GM18519 (cell line): ENCODE data around the gene CA11.

Experiments used
- ATAC-seq: cut with Tn5 transposase; IDR thresholded peaks from one replicate; pipeline ENCODE4 v1.9.1; 2021; ENCODE audit warnings: mild to moderate bottlenecking, moderate library complexity; ENCODE audit not compliant: unreplicated experiment, low FRiP score

The CA11 gene

DNA sequence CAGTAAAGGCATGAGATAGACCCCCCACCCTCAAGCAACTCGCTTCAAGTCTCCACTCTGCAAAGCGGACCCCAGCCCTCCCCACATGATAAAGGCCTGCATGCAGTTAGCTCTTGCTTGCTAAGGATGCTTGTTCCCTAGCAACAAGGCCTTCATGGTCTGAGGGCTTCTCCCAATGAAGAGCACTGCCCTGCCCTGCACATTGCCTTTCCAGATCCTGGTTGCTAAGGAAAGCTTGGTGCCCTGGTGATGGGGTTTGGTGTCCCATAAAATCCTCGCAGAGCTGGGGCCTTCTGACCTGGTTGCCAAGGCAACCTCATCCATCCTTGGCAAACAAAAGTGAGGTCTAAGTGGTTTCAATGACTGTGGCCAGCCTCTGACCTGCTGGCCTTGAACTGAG, 14.8 kb downstream of the CA11 start:
- ATAC-seq = no peak

- ATAC-seq = no peak
Measured at GRCh38 chr19:48630296-48631063, 15.5 kb downstream of the CA11 start.

DNA sequence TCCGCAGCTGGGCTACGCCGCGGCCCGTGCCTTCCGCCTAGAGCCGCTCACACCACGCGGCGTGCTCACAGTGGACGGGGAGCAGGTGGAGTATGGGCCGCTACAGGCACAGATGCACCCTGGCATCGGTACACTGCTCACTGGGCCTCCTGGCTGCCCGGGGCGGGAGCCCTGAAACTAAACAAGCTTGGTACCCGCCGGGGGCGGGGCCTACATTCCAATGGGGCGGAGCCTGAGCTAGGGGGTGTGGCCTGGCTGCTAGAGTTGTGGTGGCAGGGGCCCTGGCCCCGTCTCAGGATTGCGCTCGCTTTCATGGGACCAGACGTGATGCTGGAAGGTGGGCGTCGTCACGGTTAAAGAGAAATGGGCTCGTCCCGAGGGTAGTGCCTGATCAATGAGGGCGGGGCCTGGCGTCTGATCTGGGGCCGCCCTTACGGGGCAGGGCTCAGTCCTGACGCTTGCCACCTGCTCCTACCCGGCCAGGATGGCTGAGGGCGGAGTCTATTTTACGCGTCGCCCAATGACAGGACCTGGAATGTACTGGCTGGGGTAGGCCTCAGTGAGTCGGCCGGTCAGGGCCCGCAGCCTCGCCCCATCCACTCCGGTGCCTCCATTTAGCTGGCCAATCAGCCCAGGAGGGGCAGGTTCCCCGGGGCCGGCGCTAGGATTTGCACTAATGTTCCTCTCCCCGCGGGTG, 16.2 kb downstream of the CA11 start:
- ATAC-seq = no peak

GRCh38 chr19:48629297-48629598, 16.7 kb downstream of the CA11 start:
- ATAC-seq = no peak

DNA sequence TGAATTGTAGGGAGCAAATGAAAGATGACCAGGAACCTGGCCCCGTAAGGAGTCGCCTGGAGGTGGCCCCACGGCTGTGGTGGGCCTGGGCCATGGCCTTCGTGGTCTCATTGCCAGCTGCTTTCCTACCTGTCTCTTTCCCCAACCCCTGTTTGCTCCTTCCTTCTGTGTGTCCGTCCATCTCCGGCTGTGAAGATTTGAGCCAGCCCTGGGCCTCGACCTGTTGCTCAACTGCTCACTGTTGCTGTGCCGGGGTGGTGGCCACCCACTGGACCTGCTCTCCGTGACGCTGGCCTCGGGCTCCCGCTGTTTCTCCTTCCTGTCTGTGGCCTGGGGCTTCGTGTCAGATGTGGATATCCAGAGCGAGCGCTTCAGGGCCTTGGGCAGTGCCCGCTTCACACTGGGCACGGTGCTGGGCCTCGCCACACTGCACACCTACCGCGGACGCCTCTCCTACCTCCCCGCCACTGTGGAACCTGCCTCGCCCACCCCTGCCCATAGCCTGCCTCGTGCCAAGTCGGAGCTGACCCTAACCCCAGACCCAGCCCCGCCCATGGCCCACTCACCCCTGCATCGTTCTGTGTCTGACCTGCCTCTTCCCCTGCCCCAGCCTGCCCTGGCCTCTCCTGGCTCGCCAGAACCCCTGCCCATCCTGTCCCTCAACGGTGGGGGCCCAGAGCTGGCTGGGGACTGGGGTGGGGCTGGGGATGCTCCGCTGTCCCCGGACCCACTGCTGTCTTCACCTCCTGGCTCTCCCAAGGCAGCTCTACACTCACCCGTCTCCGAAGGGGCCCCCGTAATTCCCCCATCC, 17.3 kb downstream of the CA11 start:
- ATAC-seq = no peak

GRCh38 chr19:48627865-48628314, 18.1 kb downstream of the CA11 start:
- no peak for ATAC-seq

DNA sequence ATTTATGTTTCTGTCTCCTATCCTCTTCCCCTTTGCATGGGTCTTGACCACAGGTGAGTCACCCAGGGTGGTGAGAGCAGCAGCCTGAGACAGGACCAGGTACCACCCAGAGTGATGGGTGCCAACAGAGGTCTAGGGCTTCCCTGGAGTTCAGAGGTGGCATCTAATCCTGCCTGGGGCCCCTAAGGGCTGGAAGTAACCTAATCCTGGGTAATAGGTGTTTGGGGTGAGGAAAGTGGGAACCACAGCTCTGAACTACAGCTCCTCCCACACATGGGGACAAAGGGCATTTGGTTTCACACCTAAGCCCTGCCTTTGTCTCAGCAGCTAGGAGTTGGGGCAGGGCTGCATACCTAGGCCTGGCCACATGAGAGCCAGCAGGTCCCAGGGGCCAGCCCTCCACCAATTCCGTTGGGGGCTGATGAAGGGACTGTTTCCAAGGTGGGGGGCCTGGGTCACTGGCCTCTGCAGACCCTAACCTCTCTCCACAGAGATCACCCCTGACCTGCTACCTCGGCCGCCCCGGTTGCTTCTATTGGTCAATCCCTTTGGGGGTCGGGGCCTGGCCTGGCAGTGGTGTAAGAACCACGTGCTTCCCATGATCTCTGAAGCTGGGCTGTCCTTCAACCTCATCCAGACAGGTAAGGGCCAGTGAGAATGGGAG, 18.7 kb downstream of the CA11 start:
- ATAC-seq = no peak

DNA sequence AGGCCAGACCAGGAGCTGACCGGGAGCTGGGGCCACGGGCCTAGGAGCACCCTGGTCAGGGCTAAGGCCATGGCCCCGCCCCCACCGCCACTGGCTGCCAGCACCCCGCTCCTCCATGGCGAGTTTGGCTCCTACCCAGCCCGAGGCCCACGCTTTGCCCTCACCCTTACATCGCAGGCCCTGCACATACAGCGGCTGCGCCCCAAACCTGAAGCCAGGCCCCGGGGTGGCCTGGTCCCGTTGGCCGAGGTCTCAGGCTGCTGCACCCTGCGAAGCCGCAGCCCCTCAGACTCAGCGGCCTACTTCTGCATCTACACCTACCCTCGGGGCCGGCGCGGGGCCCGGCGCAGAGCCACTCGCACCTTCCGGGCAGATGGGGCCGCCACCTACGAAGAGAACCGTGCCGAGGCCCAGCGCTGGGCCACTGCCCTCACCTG, 20.1 kb downstream of the CA11 start:
- ATAC-seq = no peak

DNA sequence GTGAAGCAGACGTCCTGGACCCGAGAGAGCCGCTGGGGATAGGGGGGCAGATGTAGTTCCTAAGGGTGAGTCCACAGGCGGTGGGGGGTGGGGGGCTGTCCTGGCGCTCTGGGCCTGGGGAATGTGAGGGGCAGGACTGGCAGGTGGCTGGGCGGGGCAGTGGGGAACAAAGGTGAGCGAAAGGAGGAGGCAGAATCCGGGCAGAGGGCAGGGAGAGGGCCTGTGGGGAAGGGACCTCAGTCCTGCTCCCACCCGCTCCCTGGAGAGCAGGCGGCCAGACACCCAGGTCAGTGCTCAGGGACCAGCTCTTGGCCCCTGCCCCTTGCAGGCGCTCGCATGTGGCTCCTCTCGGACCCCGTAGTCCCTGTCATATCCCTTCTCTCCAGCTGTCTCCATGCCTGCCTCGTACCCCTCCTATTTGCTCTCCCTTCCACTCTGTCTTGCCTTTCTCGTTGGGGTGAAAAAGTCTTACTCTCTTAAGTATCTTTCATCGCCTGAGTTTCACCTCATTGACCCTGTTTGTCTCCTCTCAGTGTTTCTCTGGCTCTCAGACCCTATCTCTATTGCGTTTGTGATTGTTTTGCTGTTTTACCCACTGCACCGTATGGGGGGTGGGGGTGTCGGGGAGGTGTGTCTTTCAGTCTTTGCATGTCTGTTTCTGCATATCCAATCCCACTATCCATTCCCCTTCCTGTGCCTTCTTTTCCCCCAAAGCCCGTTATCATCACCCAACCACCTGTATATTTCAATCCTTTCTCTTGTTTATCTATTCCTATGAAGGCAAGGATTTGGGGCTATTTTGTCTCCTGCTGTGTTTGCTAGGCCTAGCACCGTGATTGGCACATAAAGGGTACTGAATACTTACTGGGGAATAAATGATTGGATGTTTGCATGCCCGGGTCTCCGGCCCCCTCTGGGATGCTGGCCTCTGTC, 20.9 kb downstream of the CA11 start:
- no peak for ATAC-seq

DNA sequence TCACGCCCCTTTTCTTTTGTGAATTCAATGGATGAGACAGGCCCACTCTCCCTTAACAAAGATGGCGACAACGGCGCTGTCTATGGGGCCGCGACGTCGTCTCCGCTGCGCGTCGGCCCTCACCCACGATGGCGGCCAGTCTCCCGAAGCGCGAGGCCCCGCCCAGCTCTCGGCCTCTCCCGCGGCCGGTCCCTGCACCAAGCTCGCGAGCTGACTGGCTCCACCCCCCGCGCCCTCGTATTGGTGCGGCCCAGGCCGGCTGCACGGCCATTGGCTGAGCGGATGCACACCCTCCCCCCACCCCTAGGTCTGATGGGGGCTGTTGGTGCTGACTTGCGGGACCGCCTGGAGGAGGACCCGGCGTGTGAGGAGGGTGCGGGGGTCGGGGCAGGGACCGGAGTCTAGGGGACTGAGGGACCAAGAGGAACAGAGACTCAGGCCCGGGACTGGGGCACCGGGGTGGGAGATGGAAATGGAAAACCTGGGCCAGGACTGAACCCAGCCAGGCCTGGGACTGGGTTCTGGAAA, 21.9 kb downstream of the CA11 start:
- peak; percentile 40 for ATAC-seq

- ATAC-seq = no peak
Measured at GRCh38 chr19:48623556-48624066, 22.4 kb downstream of the CA11 start.

DNA sequence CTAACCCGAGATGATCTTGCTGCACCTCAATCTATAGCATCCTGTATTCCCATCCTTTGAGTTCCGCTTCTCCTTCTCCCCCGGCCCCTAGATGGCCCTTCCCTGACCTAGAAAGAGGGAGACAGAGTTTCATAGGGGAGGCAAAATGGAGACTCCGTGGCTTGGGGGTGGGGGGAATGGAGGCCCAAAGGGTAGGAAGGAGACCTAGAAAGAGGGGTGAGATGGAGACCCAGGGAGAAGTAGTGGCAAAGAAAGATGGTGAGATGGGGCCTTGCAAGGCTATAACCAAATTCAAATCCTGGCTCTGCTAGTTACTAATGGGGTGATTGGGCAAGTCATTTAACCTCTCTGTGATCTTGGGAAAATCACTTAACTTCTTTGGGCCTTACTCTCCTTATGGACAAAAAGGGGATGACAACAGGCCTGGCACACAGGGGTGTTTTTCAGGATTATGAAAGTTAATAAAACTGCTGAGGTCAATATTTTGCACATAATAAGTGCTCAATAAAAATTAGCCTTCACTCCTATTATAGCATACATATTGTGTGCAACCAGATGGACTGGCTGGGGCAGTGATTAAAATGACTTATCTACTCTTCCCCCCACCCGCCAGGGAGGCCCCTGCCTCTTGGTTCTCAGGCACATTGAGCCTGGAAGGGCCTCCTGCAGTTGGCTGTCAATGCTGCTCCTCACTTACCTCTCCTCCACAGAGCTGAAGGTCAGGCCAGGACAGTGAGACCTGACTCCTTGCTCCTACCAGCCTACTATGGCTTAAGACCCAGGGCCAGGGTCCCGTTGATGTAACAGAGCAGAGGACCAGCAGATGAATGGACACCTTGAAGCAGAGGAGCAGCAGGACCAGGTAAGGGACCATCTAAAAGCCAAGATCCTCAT, 26.0 kb downstream of the CA11 start:
- no peak for ATAC-seq

- peak; percentile 77 for ATAC-seq
Measured at GRCh38 chr19:48618916-48619691, 26.9 kb downstream of the CA11 start, which contains the start of the genes RPL18 and SPHK2. TSS of gene RPL18 (minus strand) at chr19:48619178. CDS start at chr19:48619143, 35 bp downstream. TSS of gene SPHK2 (plus strand) at chr19:48619506. CDS start at chr19:48620515, 1,009 bp downstream.

DNA sequence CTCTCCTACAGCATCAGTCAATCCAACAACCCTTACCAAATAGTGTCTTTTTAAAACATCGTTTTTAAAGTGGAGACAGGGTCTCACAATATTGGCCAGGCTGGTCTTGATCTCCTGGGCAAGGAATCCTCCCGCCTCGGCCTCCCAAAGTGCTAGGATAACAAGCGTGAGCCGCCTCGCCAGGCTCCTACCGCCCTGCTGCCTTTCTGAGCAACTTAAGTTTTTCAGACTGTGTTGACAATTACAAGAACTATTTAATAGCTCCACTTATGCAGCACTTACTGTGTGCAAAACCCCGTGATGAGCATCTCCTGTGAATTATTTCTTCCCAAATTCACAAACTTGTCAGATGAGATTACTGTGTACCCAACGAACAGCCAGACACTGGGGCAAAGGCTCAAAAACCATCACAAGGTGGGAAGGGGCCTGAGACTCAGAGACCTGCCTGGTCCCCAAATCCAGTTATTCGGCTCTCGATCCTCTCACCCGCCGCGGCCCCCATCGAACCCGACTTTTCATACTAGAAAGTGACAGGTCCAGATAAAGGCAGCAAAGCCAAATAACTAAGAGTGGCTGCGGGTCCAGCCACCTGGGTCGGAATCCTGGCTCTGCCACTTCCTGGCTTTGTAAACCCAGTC, 27.6 kb downstream of the CA11 start:
- ATAC-seq = no peak

GRCh38 chr19:48617146-48617937, 28.6 kb downstream of the CA11 start:
- no peak for ATAC-seq

DNA sequence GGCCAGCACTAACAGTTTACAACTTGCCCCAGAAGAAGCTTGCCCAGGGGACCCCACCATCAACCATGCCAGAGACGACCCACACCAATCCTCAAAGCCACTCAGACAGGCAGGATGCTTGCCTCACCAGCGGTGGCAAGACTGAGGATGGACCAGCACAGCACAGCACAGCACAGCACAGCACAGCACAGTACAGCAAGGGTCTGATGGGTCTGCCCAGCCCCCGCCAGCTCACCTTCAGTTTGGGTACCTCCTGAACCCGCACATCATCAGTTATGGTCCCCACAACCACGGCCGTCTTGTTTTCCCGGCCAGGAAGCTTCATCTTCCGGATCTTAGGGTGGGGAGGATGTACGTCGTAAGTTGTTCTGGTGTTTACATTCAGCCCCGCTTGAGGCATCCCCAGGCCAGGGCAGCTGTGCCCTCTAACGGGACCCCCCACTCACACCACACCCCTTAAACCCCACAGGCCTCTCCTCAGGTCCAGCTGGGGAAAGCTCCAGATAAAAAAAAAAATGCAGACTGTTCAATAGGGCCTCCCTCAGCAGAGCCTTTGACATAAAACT, 29.4 kb downstream of the CA11 start:
- ATAC-seq = no peak
